LNCAP (cell line): ENCODE measurements around the gene SIRT3.

Experiments
- CTCF ChIP-seq: fragments of 450-650 bp; IDR thresholded peaks from 2 replicates; pipeline ENCODE4 v1.5.1; 2017; ENCODE audit warnings: mild to moderate bottlenecking

The SIRT3 gene

GRCh38 chr11:203945-204586 lies 32.1 kb downstream of the SIRT3 start:
- TF ChIP-seq CTCF = no peak

DNA sequence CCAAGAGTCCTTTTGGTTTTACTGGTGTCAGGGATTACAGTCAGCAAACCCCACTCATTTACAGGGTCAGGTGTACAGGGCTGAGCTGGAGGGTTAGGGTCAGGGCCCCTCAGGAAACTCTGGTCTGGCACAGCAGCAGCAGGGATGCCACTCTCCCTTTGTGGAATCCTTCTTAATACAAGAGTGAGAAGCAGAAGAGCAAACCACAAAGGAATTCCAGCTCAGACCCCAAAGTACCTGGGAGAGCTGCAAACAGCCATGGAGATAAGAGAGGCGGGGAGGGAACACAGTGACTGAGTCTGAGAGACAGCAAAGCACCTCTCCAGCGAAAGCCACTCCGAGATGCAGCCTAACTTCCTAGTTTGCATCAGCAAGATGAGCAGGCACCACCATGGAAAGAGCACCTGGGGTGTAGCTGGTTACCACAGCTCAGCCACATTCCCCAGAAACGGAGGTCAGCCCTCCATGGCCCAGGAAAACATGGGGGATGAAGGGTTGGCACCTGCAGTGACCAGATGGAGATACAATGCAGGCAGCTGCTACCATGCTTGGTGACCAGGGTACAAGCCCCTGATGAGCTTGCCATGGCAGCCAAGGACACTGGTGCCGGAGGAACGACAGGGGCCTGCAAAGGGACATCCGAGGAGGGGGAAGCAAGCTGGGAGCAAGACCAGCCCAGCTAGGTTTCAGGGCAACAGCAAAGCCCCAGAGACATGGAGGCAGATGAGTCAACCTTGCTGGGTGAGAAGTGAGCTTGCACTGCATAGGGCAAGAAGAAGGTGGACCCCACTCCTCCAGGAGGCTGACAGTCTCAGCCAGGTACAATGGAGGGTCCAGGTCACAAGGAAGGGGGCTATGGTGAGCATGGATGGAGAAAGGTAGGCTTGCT lies 32.8 kb downstream of the SIRT3 start:
- TF ChIP-seq CTCF = no peak

- TF ChIP-seq CTCF = no peak
Observed at GRCh38 chr11:202490-202889, 33.7 kb downstream of the SIRT3 start.

GRCh38 chr11:201966-202365 lies 34.2 kb downstream of the SIRT3 start:
- no peak for TF ChIP-seq CTCF

- no peak for TF ChIP-seq CTCF
Observed at GRCh38 chr11:200224-201003, 35.7 kb downstream of the SIRT3 start.

GRCh38 chr11:199782-200181 lies 36.4 kb downstream of the SIRT3 start:
- TF ChIP-seq CTCF = no peak

DNA sequence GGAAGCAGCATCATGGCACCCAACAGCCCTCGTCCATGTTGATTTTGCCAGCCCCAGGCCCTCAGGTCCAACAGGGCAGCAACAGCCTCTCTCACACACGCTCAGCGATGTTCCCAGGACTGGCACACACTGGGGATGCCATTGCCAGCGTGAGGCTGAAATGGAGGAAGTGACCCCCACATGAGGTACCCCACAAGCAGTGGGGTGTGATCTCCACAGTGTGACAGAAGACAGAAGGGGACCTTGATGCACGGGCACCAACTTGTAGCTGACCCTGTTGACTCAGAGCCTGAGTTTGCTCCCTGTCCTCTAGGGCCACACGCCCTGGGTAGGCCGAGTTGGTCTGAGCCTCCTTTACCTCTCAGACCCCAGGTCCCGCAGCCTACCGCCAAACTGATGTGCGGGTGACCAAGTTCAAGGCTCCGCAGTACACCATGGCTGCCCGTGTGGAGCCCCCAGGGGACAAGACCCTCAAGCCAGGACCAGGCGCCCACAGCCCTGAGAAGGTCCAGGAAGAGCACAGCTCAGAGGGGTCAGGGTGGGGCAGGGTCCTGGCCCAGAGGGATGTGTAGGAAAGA lies 37.0 kb downstream of the SIRT3 start:
- no peak for TF ChIP-seq CTCF
